Measurements from ENCODE around the gene CD59.

GRCh38 chr11:33672273-33672672 lies 64.0 kb downstream of the CD59 start:
- TF ChIP-seq CTCF (IDR thresholded peaks at IDR 0.05) (no peak), POLR2A (IDR thresholded peaks at IDR 0.05) (no peak)
